ENCODE results near the gene SLC12A2.

- TF ChIP-seq POLR2AphosphoS5 (IDR thresholded peaks at IDR 0.05; ENCODE audit: low read depth, low read length), result no peak
- TF ChIP-seq FOXP2 (optimal IDR thresholded peaks at IDR 0.05; ENCODE audit: borderline replicate concordance, extremely low read depth, extremely low read length, insufficient read depth), result no peak
Measured at GRCh38 chr5:128155776-128156175, 72.2 kb downstream of the SLC12A2 start.

Measured in PFSK-1 (cell line).